A549 treated with CORT108297 at 1 μM for 4 hours (cell line): ENCODE results near the gene ZNF518B. TPM values are rescaled to one million over a fixed set of nuclear protein-coding genes. Genes with fewer than 3 reads are reported as not detected.

Experiments used
- total RNA-seq: library from RNA; stranded (reverse); fragments of 200-300 nt; extraction: Qiagen RNA extraction; gene quantifications from 5 replicates; pipeline ENCODE4 v1.2.3, GENCODE V29; 2022

The ZNF518B gene
- 2.8 to 4.0 TPM (median 3.4 TPM) in 5 replicates for total RNA-seq

DNA sequence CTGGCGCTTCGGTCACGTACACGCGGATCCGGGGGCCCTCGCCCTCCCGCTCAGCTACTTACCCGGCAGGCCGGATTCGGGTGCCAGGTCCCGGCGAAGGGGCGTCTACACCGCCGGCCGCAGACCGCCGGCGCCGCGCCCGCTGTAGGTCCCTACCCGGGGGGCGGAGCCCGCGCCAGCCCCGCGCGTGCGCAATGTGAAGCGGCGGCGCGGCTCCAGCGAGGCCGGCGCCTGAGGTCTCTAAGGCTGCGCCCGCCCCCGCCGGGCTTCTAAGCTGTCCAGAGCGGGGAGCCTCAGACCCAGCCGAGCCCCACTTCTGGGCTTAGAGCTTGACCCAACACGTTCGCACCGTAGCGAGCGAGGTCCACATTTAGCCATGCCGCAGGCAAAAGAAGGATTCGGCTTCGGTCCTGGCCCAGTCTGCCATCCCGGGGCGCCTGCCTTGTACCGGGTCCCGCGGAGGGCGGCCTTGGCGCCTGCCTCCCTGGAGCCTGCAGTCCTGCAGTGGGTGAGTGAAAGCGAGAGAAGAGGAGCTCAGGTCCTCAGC lies at the start of gene ZNF518B:
Gene ZNF518B, minus strand, starts transcription at position 172 of the 547 bp plus-strand sequence. CDS start 11,098 bp downstream, outside the sequence.

Other genes with a start within 250 kb of the ZNF518B start
- not detected in 5 replicates for gene CLNK, start 227.3 kb upstream of the ZNF518B start, total RNA-seq